HepG2 (cell line): Measurements from ENCODE around the gene WNT3. TPM values are rescaled to one million over a fixed set of nuclear protein-coding genes. Genes with fewer than 3 reads are reported as not detected.

ENCODE experiments used
- FOXM1 ChIP-seq: sonication (generic); formaldehyde crosslinking; IDR thresholded peaks from 2 replicates; pipeline ENCODE4 v1.5.0; 2020; ENCODE audit warnings: missing genetic modification reagents
- NAIF1 ChIP-seq: sonication (generic); formaldehyde crosslinking; IDR thresholded peaks from 2 replicates; pipeline ENCODE4 v1.5.0; 2020; ENCODE audit warnings: mild to moderate bottlenecking, missing genetic modification reagents, borderline replicate concordance
- RFXAP ChIP-seq: sonication (generic); formaldehyde crosslinking; IDR thresholded peaks from 2 replicates; pipeline ENCODE4 v1.4.0; 2020; ENCODE audit warnings: missing genetic modification reagents, borderline replicate concordance
- TEAD3 ChIP-seq: optimal IDR thresholded peaks from 2 replicates; pipeline ENCODE3; 2016; ENCODE audit warnings: borderline replicate concordance
- TP53 ChIP-seq: sonication (generic); formaldehyde crosslinking; conservative IDR thresholded peaks from 2 replicates; pipeline ENCODE4 v1.4.0; 2020; ENCODE audit warnings: missing genetic modification reagents
- ZMAT3 ChIP-seq: sonication (generic); formaldehyde crosslinking; conservative IDR thresholded peaks from 2 replicates; pipeline ENCODE4 v1.7.0; 2021; ENCODE audit warnings: missing genetic modification reagents
- ZNF205 ChIP-seq: IDR thresholded peaks from 2 replicates; pipeline ENCODE4 v1.6.1; 2018; ENCODE audit warnings: missing biosample characterization, missing genetic modification reagents
- ZNF629 ChIP-seq: sonication (generic); formaldehyde crosslinking; conservative IDR thresholded peaks from 2 replicates; pipeline ENCODE4 v1.5.0; 2020; ENCODE audit warnings: missing genetic modification reagents
- ZNF672 ChIP-seq: sonication (generic); formaldehyde crosslinking; IDR thresholded peaks from 2 replicates; pipeline ENCODE4 v1.8.1; 2022; ENCODE audit warnings: missing genetic modification reagents
- ZSCAN9 ChIP-seq: IDR thresholded peaks from 2 replicates; pipeline ENCODE4 v1.6.1; 2016; ENCODE audit warnings: borderline replicate concordance
- polyA plus RNA-seq, 8 experiments: library from polyadenylated mRNA; depleted of rRNA in 3 of 8; stranded (reverse) in 7 of 8; unstranded in 1 of 8; fragments of >200 nt; fragmentation: Illumina TruSeq in 4 of 8; extraction: Trizol in 4 of 8; gene quantifications; 2 replicates each; pipeline versions ENCODE4 v1.2.1 to v1.2.3, GENCODE V29; 2011 to 2016; ENCODE audit warnings: low read depth in 4 of 8, missing spikeins in 1 of 8, mixed read lengths in 1 of 8; ENCODE audit not compliant: insufficient read depth in 1 of 8
- total RNA-seq, 5 experiments: library from RNA; depleted of rRNA; stranded (reverse); fragments of >200 nt; fragmentation: Illumina TruSeq; extraction: Trizol; gene quantifications; 2 replicates each; pipeline ENCODE4 v1.2.3, GENCODE V29; 2016; ENCODE audit warnings: low read depth in 1 of 5
- TF ChIP-seq, protein P1 (sequence below): sonication (generic); formaldehyde crosslinking; IDR thresholded peaks from 2 replicates; pipeline ENCODE4 v1.8.0; 2022; ENCODE audit warnings: mild to moderate bottlenecking, missing genetic modification reagents, moderate library complexity
- TF ChIP-seq, protein P2 (sequence below): sonication (generic); formaldehyde crosslinking; IDR thresholded peaks from 2 replicates; pipeline ENCODE4 v1.8.1; 2023; ENCODE audit warnings: missing genetic modification reagents, inconsistent platforms, borderline replicate concordance
- TF ChIP-seq, protein P3 (sequence below): sonication (generic); formaldehyde crosslinking; IDR thresholded peaks from 2 replicates; pipeline ENCODE4 v1.5.1; 2020; ENCODE audit warnings: missing genetic modification reagents, mild to moderate bottlenecking, borderline replicate concordance
- TF ChIP-seq, protein P4 (sequence below): sonication (generic); formaldehyde crosslinking; IDR thresholded peaks from 2 replicates; pipeline ENCODE4 v1.4.0; 2020; ENCODE audit warnings: missing genetic modification reagents, borderline replicate concordance
- TF ChIP-seq, protein P5 (sequence below): sonication (generic); formaldehyde crosslinking; IDR thresholded peaks from 2 replicates; pipeline ENCODE4 v1.8.1; 2023; ENCODE audit warnings: mild to moderate bottlenecking, missing genetic modification reagents
- TF ChIP-seq, protein P6 (sequence below): sonication (generic); formaldehyde crosslinking; IDR thresholded peaks from 2 replicates; pipeline ENCODE4 v1.4.0; 2020; ENCODE audit warnings: low read depth, mild to moderate bottlenecking, missing genetic modification reagents

WNT3 gene
- total and polyA plus RNA-seq, 2 of the 13 experiments (the other 11 are each of a cell fraction or from before 2014, with no cell fraction given): 8.5 to 10.3 TPM

DNA sequence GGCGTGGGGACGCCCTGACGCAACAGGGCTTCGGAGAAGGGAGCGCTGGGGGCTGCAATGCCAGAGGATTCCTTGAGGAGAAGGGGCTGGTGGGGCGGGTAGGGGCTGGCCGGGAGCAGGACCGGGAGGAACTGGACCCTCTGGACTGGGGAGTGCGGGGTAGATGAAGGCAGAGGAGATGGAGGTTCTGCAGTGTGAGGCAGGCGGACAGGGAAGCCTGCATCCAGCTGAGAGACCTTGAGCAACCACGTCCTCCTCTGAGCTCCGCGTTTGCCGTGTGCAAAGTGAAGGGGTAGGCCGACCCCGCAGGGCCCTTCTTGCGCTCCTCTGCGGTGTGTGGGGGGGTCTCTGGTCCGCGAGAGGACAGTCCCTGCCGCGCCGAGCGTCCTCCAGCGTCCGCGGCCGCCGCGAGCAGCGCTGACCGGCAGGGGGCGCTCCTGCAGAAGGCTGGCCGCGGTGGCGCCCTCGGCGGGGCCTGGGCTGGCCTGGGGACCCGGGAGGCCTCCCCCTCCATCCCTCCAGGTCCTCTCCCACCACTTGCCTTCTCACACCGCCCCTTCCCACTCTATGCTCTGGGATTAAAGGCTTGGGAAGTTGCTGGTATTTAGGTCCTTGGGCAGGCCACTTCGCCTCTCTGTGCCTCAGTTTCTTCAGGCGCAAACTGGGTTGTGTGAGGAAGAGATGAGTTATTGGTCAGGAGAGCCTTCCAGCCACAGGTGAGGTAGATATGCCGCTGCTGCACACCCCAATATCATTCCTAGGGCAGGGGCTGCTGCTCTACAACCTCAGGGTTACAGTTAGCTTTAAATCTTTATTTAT is 23.3 kb upstream of the WNT3 start (continued):
- TF ChIP-seq, protein P1, sequence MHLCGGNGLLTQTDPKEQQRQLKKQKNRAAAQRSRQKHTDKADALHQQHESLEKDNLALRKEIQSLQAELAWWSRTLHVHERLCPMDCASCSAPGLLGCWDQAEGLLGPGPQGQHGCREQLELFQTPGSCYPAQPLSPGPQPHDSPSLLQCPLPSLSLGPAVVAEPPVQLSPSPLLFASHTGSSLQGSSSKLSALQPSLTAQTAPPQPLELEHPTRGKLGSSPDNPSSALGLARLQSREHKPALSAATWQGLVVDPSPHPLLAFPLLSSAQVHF (CRISPR knock-in tag): no peak
- no peak for TF ChIP-seq FOXM1
- TF ChIP-seq, protein P2, sequence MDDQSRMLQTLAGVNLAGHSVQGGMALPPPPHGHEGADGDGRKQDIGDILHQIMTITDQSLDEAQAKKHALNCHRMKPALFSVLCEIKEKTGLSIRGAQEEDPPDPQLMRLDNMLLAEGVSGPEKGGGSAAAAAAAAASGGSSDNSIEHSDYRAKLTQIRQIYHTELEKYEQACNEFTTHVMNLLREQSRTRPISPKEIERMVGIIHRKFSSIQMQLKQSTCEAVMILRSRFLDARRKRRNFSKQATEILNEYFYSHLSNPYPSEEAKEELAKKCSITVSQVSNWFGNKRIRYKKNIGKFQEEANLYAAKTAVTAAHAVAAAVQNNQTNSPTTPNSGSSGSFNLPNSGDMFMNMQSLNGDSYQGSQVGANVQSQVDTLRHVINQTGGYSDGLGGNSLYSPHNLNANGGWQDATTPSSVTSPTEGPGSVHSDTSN (CRISPR knock-in tag): no peak
- no peak for TF ChIP-seq ZNF629 (CRISPR knock-in tag)
- TF ChIP-seq, protein P3, sequence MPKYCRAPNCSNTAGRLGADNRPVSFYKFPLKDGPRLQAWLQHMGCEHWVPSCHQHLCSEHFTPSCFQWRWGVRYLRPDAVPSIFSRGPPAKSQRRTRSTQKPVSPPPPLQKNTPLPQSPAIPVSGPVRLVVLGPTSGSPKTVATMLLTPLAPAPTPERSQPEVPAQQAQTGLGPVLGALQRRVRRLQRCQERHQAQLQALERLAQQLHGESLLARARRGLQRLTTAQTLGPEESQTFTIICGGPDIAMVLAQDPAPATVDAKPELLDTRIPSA (CRISPR knock-in tag): no peak
- no peak for TF ChIP-seq NAIF1 (CRISPR knock-in tag)
- TF ChIP-seq TEAD3 (CRISPR knock-in tag): no peak
- no peak for TF ChIP-seq ZNF672 (CRISPR knock-in tag)
- no peak for TF ChIP-seq TP53 (CRISPR knock-in tag)
- no peak for TF ChIP-seq RFXAP (CRISPR knock-in tag)
- TF ChIP-seq ZNF205: 0 out of 2 replicates have a peak, but pooled peaks have one; percentile 44
- TF ChIP-seq, protein P4, sequence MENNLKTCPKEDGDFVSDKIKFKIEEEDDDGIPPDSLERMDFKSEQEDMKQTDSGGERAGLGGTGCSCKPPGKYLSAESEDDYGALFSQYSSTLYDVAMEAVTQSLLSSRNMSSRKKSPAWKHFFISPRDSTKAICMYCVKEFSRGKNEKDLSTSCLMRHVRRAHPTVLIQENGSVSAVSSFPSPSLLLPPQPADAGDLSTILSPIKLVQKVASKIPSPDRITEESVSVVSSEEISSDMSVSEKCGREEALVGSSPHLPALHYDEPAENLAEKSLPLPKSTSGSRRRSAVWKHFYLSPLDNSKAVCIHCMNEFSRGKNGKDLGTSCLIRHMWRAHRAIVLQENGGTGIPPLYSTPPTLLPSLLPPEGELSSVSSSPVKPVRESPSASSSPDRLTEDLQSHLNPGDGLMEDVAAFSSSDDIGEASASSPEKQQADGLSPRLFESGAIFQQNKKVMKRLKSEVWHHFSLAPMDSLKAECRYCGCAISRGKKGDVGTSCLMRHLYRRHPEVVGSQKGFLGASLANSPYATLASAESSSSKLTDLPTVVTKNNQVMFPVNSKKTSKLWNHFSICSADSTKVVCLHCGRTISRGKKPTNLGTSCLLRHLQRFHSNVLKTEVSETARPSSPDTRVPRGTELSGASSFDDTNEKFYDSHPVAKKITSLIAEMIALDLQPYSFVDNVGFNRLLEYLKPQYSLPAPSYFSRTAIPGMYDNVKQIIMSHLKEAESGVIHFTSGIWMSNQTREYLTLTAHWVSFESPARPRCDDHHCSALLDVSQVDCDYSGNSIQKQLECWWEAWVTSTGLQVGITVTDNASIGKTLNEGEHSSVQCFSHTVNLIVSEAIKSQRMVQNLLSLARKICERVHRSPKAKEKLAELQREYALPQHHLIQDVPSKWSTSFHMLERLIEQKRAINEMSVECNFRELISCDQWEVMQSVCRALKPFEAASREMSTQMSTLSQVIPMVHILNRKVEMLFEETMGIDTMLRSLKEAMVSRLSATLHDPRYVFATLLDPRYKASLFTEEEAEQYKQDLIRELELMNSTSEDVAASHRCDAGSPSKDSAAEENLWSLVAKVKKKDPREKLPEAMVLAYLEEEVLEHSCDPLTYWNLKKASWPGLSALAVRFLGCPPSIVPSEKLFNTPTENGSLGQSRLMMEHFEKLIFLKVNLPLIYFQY (CRISPR knock-in tag): no peak
- TF ChIP-seq ZMAT3 (CRISPR knock-in tag): no peak
- no peak for TF ChIP-seq ZSCAN9
- TF ChIP-seq, protein P5, sequence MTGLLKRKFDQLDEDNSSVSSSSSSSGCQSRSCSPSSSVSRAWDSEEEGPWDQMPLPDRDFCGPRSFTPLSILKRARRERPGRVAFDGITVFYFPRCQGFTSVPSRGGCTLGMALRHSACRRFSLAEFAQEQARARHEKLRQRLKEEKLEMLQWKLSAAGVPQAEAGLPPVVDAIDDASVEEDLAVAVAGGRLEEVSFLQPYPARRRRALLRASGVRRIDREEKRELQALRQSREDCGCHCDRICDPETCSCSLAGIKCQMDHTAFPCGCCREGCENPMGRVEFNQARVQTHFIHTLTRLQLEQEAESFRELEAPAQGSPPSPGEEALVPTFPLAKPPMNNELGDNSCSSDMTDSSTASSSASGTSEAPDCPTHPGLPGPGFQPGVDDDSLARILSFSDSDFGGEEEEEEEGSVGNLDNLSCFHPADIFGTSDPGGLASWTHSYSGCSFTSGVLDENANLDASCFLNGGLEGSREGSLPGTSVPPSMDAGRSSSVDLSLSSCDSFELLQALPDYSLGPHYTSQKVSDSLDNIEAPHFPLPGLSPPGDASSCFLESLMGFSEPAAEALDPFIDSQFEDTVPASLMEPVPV (CRISPR knock-in tag): no peak
- TF ChIP-seq, protein P6, sequence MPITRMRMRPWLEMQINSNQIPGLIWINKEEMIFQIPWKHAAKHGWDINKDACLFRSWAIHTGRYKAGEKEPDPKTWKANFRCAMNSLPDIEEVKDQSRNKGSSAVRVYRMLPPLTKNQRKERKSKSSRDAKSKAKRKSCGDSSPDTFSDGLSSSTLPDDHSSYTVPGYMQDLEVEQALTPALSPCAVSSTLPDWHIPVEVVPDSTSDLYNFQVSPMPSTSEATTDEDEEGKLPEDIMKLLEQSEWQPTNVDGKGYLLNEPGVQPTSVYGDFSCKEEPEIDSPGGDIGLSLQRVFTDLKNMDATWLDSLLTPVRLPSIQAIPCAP (CRISPR knock-in tag): no peak
